Activated CD4-positive, alpha-beta T cell treated with anti-CD3 and anti-CD28 coated beads, Interleukin-2, amount 10 ng/mL, durations not matched to agents 24 days and 14 days (primary cell): ENCODE measurements around the gene PFN4. TPM values are rescaled to one million over a fixed set of nuclear protein-coding genes. Genes with fewer than 3 reads are reported as not detected.

ENCODE experiments used
- DNase-seq: peaks from one replicate; pipeline ENCODE4 v3.0.0; 2022
- H3K27ac Mint-ChIP-seq: one replicate; pipeline ENCODE4 v1.8.0; 2022; ENCODE audit warnings: mild to moderate bottlenecking, mixed read lengths
- H3K27me3 Mint-ChIP-seq: one replicate; pipeline ENCODE4 v1.8.0; 2022; ENCODE audit warnings: mixed read lengths
- H3K36me3 Mint-ChIP-seq: one replicate; pipeline ENCODE4 v1.8.0; 2022; ENCODE audit warnings: low read depth, mild to moderate bottlenecking, mixed read lengths
- H3K4me1 Mint-ChIP-seq: one replicate; pipeline ENCODE4 v1.8.0; 2021; ENCODE audit warnings: mixed read lengths
- H3K4me3 Mint-ChIP-seq: one replicate; pipeline ENCODE4 v1.8.0; 2022; ENCODE audit warnings: mild to moderate bottlenecking, moderate library complexity, mixed read lengths
- H3K9me3 Mint-ChIP-seq: one replicate; pipeline ENCODE4 v1.8.0; 2021; ENCODE audit warnings: mixed read lengths
- intact Hi-C: fragments of 100-400 bp; cut with micrococcal nuclease; formaldehyde crosslinking; loops from one replicate; pipeline ENCODE4 v1.15.1; 2023
- total RNA-seq: library from RNA; stranded (reverse); gene quantifications from 2 replicates; pipeline ENCODE4 v1.2.3, GENCODE V29; 2022

PFN4 gene
- total RNA-seq, 1 donor from 2014 or later, result 0.47 TPM

GRCh38 chr2:24080701-24081100 lies 42.4 kb downstream of the PFN4 start:
- no peaks in the 10 kb centered on the region for H3K27me3 Mint-ChIP-seq
- DNase-seq, result no peak

DNA sequence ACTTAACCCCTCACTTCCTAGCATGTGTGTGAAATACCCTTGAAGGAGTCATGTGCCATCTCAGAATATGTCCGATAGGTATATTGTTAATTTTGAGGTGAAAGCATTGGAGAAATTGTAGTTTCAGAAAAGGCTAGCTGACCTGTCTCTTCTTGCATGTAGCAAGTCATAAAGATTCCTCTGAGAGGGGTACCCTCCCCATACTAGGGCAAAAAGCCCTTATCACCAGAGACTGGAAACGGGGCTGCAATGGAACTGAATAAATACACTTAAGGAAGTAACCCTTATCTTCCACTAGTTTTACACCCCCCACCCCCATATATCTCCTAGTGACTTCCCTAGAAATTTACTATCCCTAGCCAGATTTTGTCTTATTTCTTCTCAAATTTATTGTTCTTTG lies 45.3 kb downstream of the PFN4 start:
- no peak for DNase-seq
- Mint-ChIP-seq H3K4me1 (peaks cover 22% of the 10 kb centered on the region), H3K27me3 (no peaks in the 10 kb centered on the region), H3K4me3 (peak overlapping the region; percentile 95), H3K9me3 (no peaks in the 10 kb centered on the region), H3K27ac (peak overlapping the region; percentile 19), H3K36me3 (peaks cover 16% of the 10 kb centered on the region)
- intact Hi-C loops, result loop anchor here (5.0 kb wide), 2 partner anchors 279 to 894 kb away; partner anchors contain the start of gene DNAJC27

More at GRCh38 chr2:24080701-24081100, 42.4 kb downstream of the PFN4 start:
- Mint-ChIP-seq H3K4me1 (peaks cover 23% of the 10 kb centered on the region), H3K9me3 (no peaks in the 10 kb centered on the region), H3K27ac (no peak overlapping the region), H3K4me3 (no peak overlapping the region), H3K36me3 (peaks cover 6% of the 10 kb centered on the region)
- intact Hi-C loops, result no loop called here

GRCh38 chr2:24077535-24077877 lies 45.6 kb downstream of the PFN4 start:
- Mint-ChIP-seq H3K4me3 (peak overlapping the region; percentile 95), H3K36me3 (peaks cover 20% of the 10 kb centered on the region), H3K4me1 (peaks cover 22% of the 10 kb centered on the region), H3K27me3 (no peaks in the 10 kb centered on the region), H3K9me3 (no peaks in the 10 kb centered on the region), H3K27ac (peak overlapping the region; percentile 96)
- intact Hi-C loops, result loop anchor here (5.0 kb wide), 2 partner anchors 280 to 895 kb away; partner anchors contain the start of gene DNAJC27
- peak; percentile 67 for DNase-seq

GRCh38 chr2:24076849-24077534 lies 46.1 kb downstream of the PFN4 start:
- Mint-ChIP-seq H3K27ac (peak overlapping the region; percentile 96), H3K4me3 (peak overlapping the region; percentile 95), H3K27me3 (no peaks in the 10 kb centered on the region), H3K36me3 (peaks cover 20% of the 10 kb centered on the region), H3K4me1 (peaks cover 24% of the 10 kb centered on the region), H3K9me3 (no peaks in the 10 kb centered on the region)
- DNase-seq, result no peak
- intact Hi-C loops, result loop anchor here (1.0 to 5.0 kb wide), 6 partner anchors 7 to 895 kb away; partner anchors contain the start of genes ATAD2B, DNAJC27, TP53I3 and UBXN2A

GRCh38 chr2:24075915-24076848 lies 47.0 kb downstream of the PFN4 start, which contains the start of gene SF3B6:
SF3B6 (minus strand) TSS chr2:24076326; CDS start chr2:24076229, 97 bp downstream.
- H3K36me3 Mint-ChIP-seq, result peaks cover 20% of the 10 kb centered on the region
- H3K4me3 Mint-ChIP-seq, result peak within 1 kb of the TSS; percentile 95
- no peaks in the 10 kb centered on the region for H3K9me3 Mint-ChIP-seq
- intact Hi-C loops, result loop anchor here (1.0 to 5.0 kb wide), 6 partner anchors 8 to 896 kb away; partner anchors contain the start of genes ATAD2B, DNAJC27, TP53I3 and UBXN2A
- peak within 1 kb of the TSS; percentile 96 for H3K27ac Mint-ChIP-seq
- H3K4me1 Mint-ChIP-seq, result peaks cover 23% of the 10 kb centered on the region
- H3K27me3 Mint-ChIP-seq, result no peaks in the 10 kb centered on the region
- peak; percentile 100 for DNase-seq

DNA sequence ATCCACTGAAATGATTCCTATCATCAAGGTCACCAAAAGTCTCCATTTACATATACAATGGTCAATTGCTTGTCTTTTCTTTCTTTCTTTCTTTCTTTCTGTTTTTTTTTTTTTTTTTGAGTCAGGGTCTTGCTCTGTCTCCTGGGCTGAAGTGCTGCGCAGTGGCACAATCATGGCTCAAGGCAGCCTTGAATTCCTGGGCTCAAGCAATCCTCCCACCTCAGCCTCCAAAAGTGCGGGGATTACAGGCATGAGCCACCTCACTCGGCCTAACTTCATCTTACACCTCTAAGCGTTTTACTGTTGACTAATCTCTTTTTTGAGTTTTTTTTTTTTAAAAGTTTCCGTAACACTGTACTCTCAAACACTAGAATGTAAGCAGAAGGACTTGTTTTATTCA lies 47.9 kb downstream of the PFN4 start:
- DNase-seq, result no peak
- peak overlapping the region; percentile 95 for H3K4me3 Mint-ChIP-seq
- intact Hi-C loops, result loop anchor here (5.0 kb wide), 2 partner anchors 282 to 897 kb away; partner anchors contain the start of gene DNAJC27
- no peaks in the 10 kb centered on the region for H3K27me3 Mint-ChIP-seq
- no peaks in the 10 kb centered on the region for H3K9me3 Mint-ChIP-seq
- H3K27ac Mint-ChIP-seq, result peak overlapping the region; percentile 96
- peaks cover 20% of the 10 kb centered on the region for H3K36me3 Mint-ChIP-seq
- peaks cover 22% of the 10 kb centered on the region for H3K4me1 Mint-ChIP-seq

DNA sequence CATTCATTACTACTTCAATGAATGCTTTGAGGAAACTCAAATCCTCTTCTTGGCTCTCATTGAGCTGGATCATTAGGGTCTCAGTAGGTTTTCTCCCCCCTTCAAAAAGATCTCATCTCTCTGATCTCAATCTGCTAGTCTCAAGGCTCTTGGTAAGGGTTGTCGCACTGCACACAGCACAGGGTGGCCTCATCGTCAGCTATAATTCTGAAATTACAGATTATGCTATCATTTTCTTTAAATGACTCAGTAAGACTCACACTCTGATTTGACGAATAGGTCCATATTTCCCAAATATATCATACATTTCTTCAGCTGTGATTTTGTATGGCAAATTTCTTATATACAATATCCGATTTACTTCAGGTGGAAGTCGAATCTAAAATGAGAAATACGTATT lies 49.3 kb downstream of the PFN4 start:
- peaks cover 27% of the 10 kb centered on the region for H3K36me3 Mint-ChIP-seq
- H3K4me3 Mint-ChIP-seq, result no peak overlapping the region
- DNase-seq, result no peak
- no peaks in the 10 kb centered on the region for H3K9me3 Mint-ChIP-seq
- H3K4me1 Mint-ChIP-seq, result peaks cover 22% of the 10 kb centered on the region
- intact Hi-C loops, result no loop called here
- H3K27me3 Mint-ChIP-seq, result no peaks in the 10 kb centered on the region
- no peak overlapping the region for H3K27ac Mint-ChIP-seq

GRCh38 chr2:24072259-24072658 lies 50.9 kb downstream of the PFN4 start:
- DNase-seq, result no peak
- Mint-ChIP-seq H3K27ac (no peak overlapping the region), H3K27me3 (no peaks in the 10 kb centered on the region), H3K4me1 (peaks cover 16% of the 10 kb centered on the region), H3K4me3 (no peak overlapping the region), H3K36me3 (peaks cover 36% of the 10 kb centered on the region), H3K9me3 (no peaks in the 10 kb centered on the region)
- intact Hi-C loops, result no loop called here

DNA sequence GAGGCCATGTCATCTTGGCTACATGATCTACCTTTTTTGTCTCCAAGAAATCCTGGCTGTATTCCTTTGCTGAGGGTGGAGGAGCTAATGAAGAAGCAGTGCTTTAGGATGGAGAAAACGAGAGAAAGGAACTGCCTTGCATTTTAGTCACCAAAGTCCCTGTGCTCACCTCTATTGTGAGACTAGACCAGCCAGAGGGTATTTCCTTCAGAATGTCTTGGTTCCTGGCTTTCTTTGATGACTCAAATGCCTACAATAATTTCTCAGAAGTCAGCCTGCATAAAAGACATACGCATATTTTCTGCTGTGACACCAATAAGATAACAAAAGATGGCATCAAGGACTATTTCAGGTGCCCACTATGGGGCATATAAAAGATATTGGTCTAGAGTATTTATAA lies 57.8 kb downstream of the PFN4 start:
- Mint-ChIP-seq H3K27ac (no peak overlapping the region), H3K36me3 (peaks cover 22% of the 10 kb centered on the region), H3K4me3 (no peak overlapping the region), H3K4me1 (peaks cover 3% of the 10 kb centered on the region), H3K9me3 (no peaks in the 10 kb centered on the region), H3K27me3 (no peaks in the 10 kb centered on the region)
- intact Hi-C loops, result no loop called here
- no peak for DNase-seq

Other genes with a start within 250 kb of the PFN4 start
- 23.9 and 24.3 TPM in 2 replicates for gene ATAD2B, start 196.2 kb downstream of the PFN4 start, total RNA-seq
- 11.5 and 13.1 TPM in 2 replicates for gene UBXN2A, start 182.9 kb downstream of the PFN4 start, total RNA-seq
- gene MFSD2B, start 113.2 kb downstream of the PFN4 start, total RNA-seq, result 0.14 TPM in 1 of 2 replicates, not detected in the other
- gene WDCP, start 75.9 kb downstream of the PFN4 start, total RNA-seq, result 22.9 and 25.0 TPM in 2 replicates
- gene FKBP1B, start 73.6 kb downstream of the PFN4 start, total RNA-seq, result 0.43 and 0.51 TPM in 2 replicates
- 143 and 154 TPM in 2 replicates for gene SF3B6, start 47.0 kb downstream of the PFN4 start, total RNA-seq
- gene TP53I3, start 38.5 kb downstream of the PFN4 start, total RNA-seq, result 1.2 and 2.0 TPM in 2 replicates
- 3.2 and 4.7 TPM in 2 replicates for gene FAM228B, start 135 bp upstream of the PFN4 start, total RNA-seq
- not detected in 2 replicates for gene FAM228A, start 51.7 kb upstream of the PFN4 start, total RNA-seq
- gene ITSN2, start 237.2 kb upstream of the PFN4 start, total RNA-seq, result 53.0 and 55.7 TPM in 2 replicates